B cell (primary cell): ENCODE data around the gene HOXD9. TPM values are rescaled to one million over a fixed set of nuclear protein-coding genes. Genes with fewer than 3 reads are reported as not detected.
A peak's percentile ranks its signal among the peaks of the same experiment; 100 is the strongest.

ENCODE experiments used
- ATAC-seq: fragments of 200-7000 bp; cut with Tn5 transposase; one replicate; pipeline ENCODE4 v1.10.0; 2021; ENCODE audit warnings: low read depth, mild to moderate bottlenecking, moderate number of reproducible peaks, moderate library complexity
- CTCF ChIA-PET: fragments of 350-600 bp; sonication (Branson Sonifier 250); formaldehyde crosslinking; loops from one replicate; lab custom pipeline; 2021; ENCODE audit warnings: antibody characterized with exemption, inconsistent platforms; lab: Charles Lee
- POLR2A ChIA-PET: fragments of 350-600 bp; sonication (Branson Sonifier 250); formaldehyde crosslinking; loops from one replicate; lab custom pipeline; 2021; ENCODE audit warnings: antibody characterized with exemption; lab: Charles Lee
- DNase-seq: peaks from one replicate; pipeline ENCODE4 v3.0.0; 2013
- H2AFZ ChIP-seq: 2 replicates; pipeline ENCODE4 v1.6.1; 2012; ENCODE audit warnings: mild to moderate bottlenecking, low read depth, low read length; ENCODE audit not compliant: insufficient read depth, poor library complexity, severe bottlenecking
- H3K27ac ChIP-seq, 2 donors: 1 replicate in 1 of 2; 2 replicates in 1 of 2; pipeline ENCODE4 v1.5.1; 2012 to 2013; ENCODE audit warnings: low read length in 2 of 2, mild to moderate bottlenecking in 2 of 2, moderate library complexity in 1 of 2
- H3K27me3 ChIP-seq, 4 experiments: fragments of 200-600 bp in 1 of 4; sonication (generic) in 1 of 4; replicated peaks in 1 of 4; 1 replicate in 2 of 4; 2 replicates in 2 of 4; pipeline versions ENCODE4 v1.6.1 to v1.7.0; 2013 to 2016; ENCODE audit warnings: low read length in 3 of 4, mild to moderate bottlenecking in 2 of 4, mixed read lengths in 1 of 4, moderate library complexity in 1 of 4; ENCODE audit not compliant: insufficient read depth in 4 of 4, control insufficient read depth in 3 of 4; ENCODE audit errors: control extremely low read depth in 1 of 4
- H3K36me3 ChIP-seq, 2 experiments: replicated peaks in 1 of 2; 1 replicate in 1 of 2; 2 replicates in 1 of 2; pipeline versions ENCODE4 v1.6.1 to v1.7.1; 2013; ENCODE audit warnings: low read length in 1 of 2; ENCODE audit not compliant: insufficient read depth in 2 of 2, control insufficient read depth in 1 of 2; ENCODE audit errors: control extremely low read depth in 1 of 2, extremely low read depth in 1 of 2
- H3K4me1 ChIP-seq, 2 donors: fragments of 200-600 bp in 1 of 2; sonication (generic) in 1 of 2; 1 replicate in 1 of 2; 2 replicates in 1 of 2; pipeline versions ENCODE4 v1.5.1 to v1.6.1; 2013 to 2017; ENCODE audit warnings: low read length in 2 of 2; ENCODE audit not compliant: control insufficient read depth in 2 of 2, insufficient read depth in 2 of 2
- H3K4me2 ChIP-seq: replicated peaks from 2 replicates; pipeline ENCODE3; 2012; ENCODE audit warnings: mild to moderate bottlenecking, low read depth, low read length; ENCODE audit not compliant: poor library complexity, severe bottlenecking
- H3K4me3 ChIP-seq, 5 experiments: fragments of 200-600 bp in 1 of 5; sonication (generic) in 1 of 5; 1 replicate in 3 of 5; 2 replicates in 2 of 5; pipeline versions ENCODE4 v1.5.1 to v1.7.0; 2011 to 2016; ENCODE audit warnings: low read length in 4 of 5, mild to moderate bottlenecking in 4 of 5, low read depth in 2 of 5, control low read depth in 1 of 5, moderate library complexity in 1 of 5; ENCODE audit not compliant: insufficient read depth in 1 of 5; ENCODE audit errors: control extremely low read depth in 1 of 5, extremely low read depth in 1 of 5
- H3K79me2 ChIP-seq: fragments of 200-600 bp; sonication (generic); one replicate; pipeline ENCODE4 v1.6.0; 2016; ENCODE audit warnings: low read length; ENCODE audit not compliant: control insufficient read depth, insufficient read depth
- H3K9ac ChIP-seq: fragments of 200-600 bp; sonication (generic); 2 replicates; pipeline ENCODE4 v1.6.1; 2017; ENCODE audit warnings: mild to moderate bottlenecking, low read length, moderate library complexity
- H3K9me3 ChIP-seq, 3 donors: one replicate each; pipeline versions ENCODE4 v1.6.1 to v1.7.1; 2013; ENCODE audit warnings: low read length in 2 of 3; ENCODE audit not compliant: control insufficient read depth in 2 of 3, insufficient read depth in 1 of 3; ENCODE audit errors: control extremely low read depth in 1 of 3
- H4K20me1 ChIP-seq: 2 replicates; pipeline ENCODE4 v1.6.0; 2012; ENCODE audit warnings: mild to moderate bottlenecking, low read length; ENCODE audit not compliant: insufficient read depth, control insufficient read depth, poor library complexity, severe bottlenecking
- H3K27ac Mint-ChIP-seq: one replicate; pipeline ENCODE4 v1.8.0; 2021; ENCODE audit warnings: mixed read lengths
- H3K27me3 Mint-ChIP-seq: one replicate; pipeline ENCODE4 v1.8.0; 2021; ENCODE audit warnings: mixed read lengths
- H3K4me1 Mint-ChIP-seq: one replicate; pipeline ENCODE4 v1.8.0; 2021; ENCODE audit warnings: mixed read lengths
- H3K4me3 Mint-ChIP-seq: one replicate; pipeline ENCODE4 v1.8.0; 2021; ENCODE audit warnings: mixed read lengths
- H3K9me3 Mint-ChIP-seq: one replicate; pipeline ENCODE4 v1.8.0; 2022; ENCODE audit warnings: mixed read lengths; ENCODE audit not compliant: insufficient read depth
- CTCF ChIP-seq: fragments of 200-600 bp; IDR thresholded peaks from one replicate; pipeline ENCODE4 v1.8.0; 2022; ENCODE audit warnings: antibody characterized with exemption, mild to moderate bottlenecking
- EZH2 ChIP-seq: IDR thresholded peaks from 2 replicates; pipeline ENCODE4 v1.6.1; 2012; ENCODE audit warnings: borderline replicate concordance, low read depth, mild to moderate bottlenecking, moderate library complexity, low read length; ENCODE audit not compliant: insufficient read depth, poor library complexity, severe bottlenecking
- WGBS: methylation state at CpG from one replicate; pipeline ENCODE4 v1.1.5; 2013; ENCODE audit warnings: missing lambda C conversion rate; ENCODE audit not compliant: insufficient coverage; 5-methylcytosine and 5-hydroxymethylcytosine counted together
- intact Hi-C: fragments of 100-400 bp; cut with micrococcal nuclease; formaldehyde crosslinking; loops from one replicate; pipeline ENCODE4 v1.10.0; 2022
- polyA plus RNA-seq: library from polyadenylated mRNA; depleted of rRNA; stranded (reverse); fragments of >200 nt; gene quantifications from 2 replicates; pipeline ENCODE4 v1.2.3, GENCODE V29; 2012
- total RNA-seq, 2 donors: library from RNA; stranded (reverse); fragments of 120-200 nt in 1 of 2; gene quantifications; 1 replicate in 1 of 2; 2 replicates in 1 of 2; pipeline versions ENCODE4 v1.2.3 to v1.2.4, GENCODE V29; 2013 to 2022

Gene HOXD9
- total and polyA plus RNA-seq, 2 donors (not counting 1 experiment from before 2014, with no cell fraction given) = not detected

GRCh38 chr2:176105730-176106580 is 16.6 kb upstream of the HOXD9 start:
- WGBS = 7% methylated on average over 22 of the region's 25 CpGs
- Histone ChIP-seq H3K4me3 (no peak overlapping the region), H3K36me3 (no peaks in the 10 kb centered on the region), H3K79me2 (no peaks in the 10 kb centered on the region), H2AFZ (no peak overlapping the region), H3K27me3 (peaks cover 0 to 91% (median 60%) of the 10 kb centered on the region in 4 experiments), H3K9me3 (peaks cover 0 to 40% (median 0%) of the 10 kb centered on the region in 3 donors), H3K4me1 (peaks cover 3 to 36% of the 10 kb centered on the region in 2 donors), H3K9ac (no peak overlapping the region), H4K20me1 (no peaks in the 10 kb centered on the region), H3K27ac (no peak overlapping the region), H3K4me2 (peak overlapping the region; percentile 67)
- H3K27ac Mint-ChIP-seq = peak overlapping the region; percentile 59
- ATAC-seq (no peak), DNase-seq (no peak)
- ChIA-PET POLR2A (no interaction called here), CTCF (no interaction called here)
- H3K4me1 Mint-ChIP-seq = peaks cover 11% of the 10 kb centered on the region
- peak overlapping the region; percentile 66 for H3K4me3 Mint-ChIP-seq
- intact Hi-C loops = no loop called here
- peaks cover 4% of the 10 kb centered on the region for H3K9me3 Mint-ChIP-seq
- TF ChIP-seq EZH2 (no peak), CTCF (no peak)
- peaks cover 84% of the 10 kb centered on the region for H3K27me3 Mint-ChIP-seq
